Tibial nerve (tissue), 3 donors: ENCODE results near the gene RASEF.

ENCODE experiments used
- CTCF ChIP-seq, 5 experiments: fragments of 200-600 bp in 3 of 5; fragments of 450-650 bp in 2 of 5; sonication (generic) in 3 of 5; IDR thresholded peaks; one replicate each; pipeline ENCODE4 v1.5.1; 2016 to 2019; ENCODE audit warnings: antibody characterized with exemption in 5 of 5, mild to moderate bottlenecking in 3 of 5, moderate library complexity in 2 of 5
- POLR2A ChIP-seq, 2 donors: fragments of 450-650 bp; IDR thresholded peaks; one replicate each; pipeline ENCODE4 v1.6.1; 2017; ENCODE audit warnings: antibody characterized with exemption in 2 of 2, mild to moderate bottlenecking in 2 of 2, moderate library complexity in 2 of 2

- no peak for TF ChIP-seq CTCF (IDR thresholded peaks at IDR 0.05)
- TF ChIP-seq POLR2A (IDR thresholded peaks at IDR 0.05): no peak
These were observed 8.7 kb upstream of the RASEF start for GRCh38 chr9:83071626-83072025.
